HFF-Myc (cell line): ENCODE data around the gene MAMSTR.

Source experiments
- DNase-seq: peaks from one replicate; pipeline ENCODE4 v3.0.0-alpha.2; 2011; ENCODE audit warnings: low read depth; ENCODE audit errors: extremely low read depth
- H3K4me3 ChIP-seq: replicated peaks from 2 replicates; pipeline ENCODE4 v1.5.1; 2011; ENCODE audit warnings: low read depth, mild to moderate bottlenecking, control low read depth, low read length
- CTCF ChIP-seq: IDR thresholded peaks from 2 replicates; pipeline ENCODE4 v1.5.1; 2012; ENCODE audit warnings: mild to moderate bottlenecking, low read depth, low read length, control low read depth; ENCODE audit errors: missing control alignments

MAMSTR gene

GRCh38 chr19:48674216-48674809, 45.2 kb downstream of the MAMSTR start:
- no peak overlapping the region for H3K4me3 ChIP-seq
- DNase-seq = no peak
- TF ChIP-seq CTCF = no peak

GRCh38 chr19:48673436-48674100, 46.0 kb downstream of the MAMSTR start:
- DNase-seq = no peak
- no peak overlapping the region for H3K4me3 ChIP-seq
- TF ChIP-seq CTCF = no peak

- H3K4me3 ChIP-seq = no peak within 1 kb of the TSS
- no peak for TF ChIP-seq CTCF
- no peak for DNase-seq
Observed at GRCh38 chr19:48672994-48673393, 46.5 kb downstream of the MAMSTR start, which contains the start of gene NTN5. Gene NTN5 (minus strand): TSS chr19:48673017. CDS start chr19:48670986, 2,031 bp downstream.

GRCh38 chr19:48671446-48671995, 48.0 kb downstream of the MAMSTR start:
- H3K4me3 ChIP-seq = no peak overlapping the region
- no peak for DNase-seq
- no peak for TF ChIP-seq CTCF

GRCh38 chr19:48670699-48671445, 48.7 kb downstream of the MAMSTR start:
- no peak overlapping the region for H3K4me3 ChIP-seq
- DNase-seq = no peak
- no peak for TF ChIP-seq CTCF

GRCh38 chr19:48669903-48670668, 49.4 kb downstream of the MAMSTR start:
- no peak for TF ChIP-seq CTCF
- no peak overlapping the region for H3K4me3 ChIP-seq
- no peak for DNase-seq
